GM18870 (cell line): Measurements from ENCODE around the gene CENPO.

Experiments
- ATAC-seq: cut with Tn5 transposase; IDR thresholded peaks from one replicate; pipeline ENCODE4 v1.9.1; 2021; ENCODE audit warnings: moderate library complexity; ENCODE audit not compliant: unreplicated experiment

The CENPO gene, protein sequence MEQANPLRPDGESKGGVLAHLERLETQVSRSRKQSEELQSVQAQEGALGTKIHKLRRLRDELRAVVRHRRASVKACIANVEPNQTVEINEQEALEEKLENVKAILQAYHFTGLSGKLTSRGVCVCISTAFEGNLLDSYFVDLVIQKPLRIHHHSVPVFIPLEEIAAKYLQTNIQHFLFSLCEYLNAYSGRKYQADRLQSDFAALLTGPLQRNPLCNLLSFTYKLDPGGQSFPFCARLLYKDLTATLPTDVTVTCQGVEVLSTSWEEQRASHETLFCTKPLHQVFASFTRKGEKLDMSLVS

DNA sequence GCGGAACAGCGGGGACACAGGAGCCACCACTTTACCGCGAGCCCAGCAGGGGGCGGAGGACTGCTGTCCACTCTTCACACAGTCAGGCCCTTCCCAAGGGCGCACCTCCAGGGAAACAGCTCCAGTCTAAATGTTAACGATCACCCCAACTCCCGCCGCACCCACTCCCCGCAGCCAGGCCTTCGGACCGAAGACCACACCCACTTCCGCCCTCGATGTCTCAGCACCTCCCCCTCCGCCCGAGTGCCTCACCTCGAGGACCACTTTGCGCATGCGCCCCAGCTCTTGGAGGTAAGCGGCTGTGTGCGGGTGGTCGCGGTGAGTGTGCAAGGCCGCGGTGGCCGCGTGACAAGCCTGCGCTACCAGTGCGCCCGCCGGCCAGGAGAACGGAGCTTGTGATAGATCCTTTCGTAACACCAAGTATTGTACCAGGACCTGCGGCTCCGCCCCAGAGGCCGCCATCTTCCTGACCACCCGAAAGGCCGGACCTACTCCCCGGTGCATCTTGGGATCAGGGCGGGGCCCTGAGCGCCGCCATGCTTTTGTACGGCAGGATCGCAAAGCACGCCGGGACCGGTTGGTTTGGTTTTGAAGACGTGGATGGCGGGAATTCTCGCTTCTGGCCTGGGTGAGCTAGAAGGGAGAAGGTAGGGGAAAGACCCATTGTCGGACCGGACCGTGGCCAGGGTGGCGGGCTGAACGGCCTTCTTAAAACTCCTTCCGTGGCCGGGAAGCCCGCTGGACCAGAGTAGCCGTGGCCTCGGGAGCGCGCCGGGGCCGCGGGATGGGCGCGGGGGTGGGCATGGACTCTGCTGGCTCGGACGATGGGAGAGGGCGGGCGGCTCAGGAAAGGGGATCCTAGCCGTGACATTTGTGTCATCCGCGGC lies at the start of gene CENPO, which contains the start of gene PTRHD1:
Gene CENPO, plus strand, starts transcription at position 552 of the 887 bp plus-strand sequence. CDS start 495 bp downstream, outside the sequence.
Gene PTRHD1, minus strand, starts transcription at position 518 of the 887 bp plus-strand sequence. Its CDS starts 14 bp downstream, at position 504.
- ATAC-seq = peak; percentile 83

DNA sequence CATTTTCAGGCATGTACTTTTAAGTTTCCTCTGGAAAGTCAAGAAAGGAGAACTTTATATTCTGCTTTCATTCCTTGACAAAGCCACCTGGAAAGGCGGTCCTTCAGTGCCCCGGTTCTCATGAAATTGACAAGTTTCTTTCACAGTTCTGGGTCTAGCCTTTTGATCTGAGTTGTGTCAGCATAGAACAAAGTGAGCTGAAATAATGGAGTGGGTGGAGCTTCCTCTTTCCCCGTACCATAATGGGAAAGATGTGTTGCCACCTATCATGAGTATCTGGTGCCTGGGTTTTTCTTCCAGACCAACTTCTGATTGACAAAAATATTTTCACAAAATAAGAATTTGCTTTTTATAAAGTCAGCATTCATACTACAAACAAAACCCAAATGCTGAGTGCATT lies 49.3 kb upstream of the CENPO start:
- ATAC-seq = no peak

DNA sequence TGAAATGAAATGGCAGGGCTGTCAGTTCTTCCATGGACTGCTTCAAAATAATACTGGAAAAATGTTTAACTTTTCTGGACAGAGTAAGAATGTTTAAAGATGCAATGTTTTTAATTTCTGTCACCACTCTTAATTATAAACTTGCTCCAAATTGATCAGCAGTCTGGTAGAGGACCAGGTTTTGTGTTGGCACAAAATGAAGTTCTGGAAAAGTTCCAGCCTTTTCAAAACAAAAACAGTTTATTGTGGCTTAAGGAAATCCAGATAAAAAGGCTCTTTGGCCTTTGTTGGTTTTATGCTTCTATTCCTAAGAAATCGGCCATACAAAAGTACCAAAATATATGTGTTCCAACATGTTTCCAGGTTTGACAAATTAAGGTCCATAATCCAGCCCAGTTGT lies 48.9 kb upstream of the CENPO start:
- no peak for ATAC-seq

DNA sequence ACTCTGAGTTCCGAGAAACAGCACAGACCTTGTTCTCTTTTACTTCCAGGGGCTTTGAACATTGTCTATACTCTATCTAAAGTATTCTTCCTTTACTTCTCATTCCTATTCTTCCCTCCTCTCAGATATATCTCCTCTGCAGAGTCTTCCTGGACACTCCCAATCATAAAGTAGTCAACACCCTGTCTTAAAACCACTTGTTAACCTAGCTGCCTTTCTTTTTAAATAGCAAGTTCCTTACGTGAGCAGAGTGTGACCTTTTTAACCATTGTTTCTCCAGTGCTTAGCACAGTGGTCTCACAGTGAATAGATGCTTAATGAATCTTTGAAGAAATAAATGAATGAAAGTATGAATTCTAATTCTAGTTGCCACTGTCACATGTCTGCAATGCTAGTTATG lies 47.4 kb upstream of the CENPO start:
- no peak for ATAC-seq

DNA sequence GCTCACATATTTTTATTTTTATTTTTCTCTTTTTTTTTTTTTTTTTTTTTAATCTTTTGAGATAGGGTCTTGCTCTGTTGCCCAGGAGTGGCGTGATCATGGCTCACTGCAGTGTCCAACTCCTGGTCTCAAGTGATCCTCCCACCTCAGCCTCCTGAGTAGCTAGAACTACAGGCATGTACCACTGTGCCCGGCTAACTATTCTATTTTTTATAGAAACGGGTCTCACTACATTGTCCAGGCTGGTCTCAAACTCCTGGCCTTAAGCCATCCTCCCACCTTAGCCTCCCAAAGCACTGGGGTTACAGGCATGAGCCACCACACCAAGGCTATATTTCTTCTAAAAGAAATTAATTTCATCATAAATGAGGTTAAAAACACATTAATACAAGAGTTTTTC lies 45.9 kb upstream of the CENPO start:
- ATAC-seq = no peak

DNA sequence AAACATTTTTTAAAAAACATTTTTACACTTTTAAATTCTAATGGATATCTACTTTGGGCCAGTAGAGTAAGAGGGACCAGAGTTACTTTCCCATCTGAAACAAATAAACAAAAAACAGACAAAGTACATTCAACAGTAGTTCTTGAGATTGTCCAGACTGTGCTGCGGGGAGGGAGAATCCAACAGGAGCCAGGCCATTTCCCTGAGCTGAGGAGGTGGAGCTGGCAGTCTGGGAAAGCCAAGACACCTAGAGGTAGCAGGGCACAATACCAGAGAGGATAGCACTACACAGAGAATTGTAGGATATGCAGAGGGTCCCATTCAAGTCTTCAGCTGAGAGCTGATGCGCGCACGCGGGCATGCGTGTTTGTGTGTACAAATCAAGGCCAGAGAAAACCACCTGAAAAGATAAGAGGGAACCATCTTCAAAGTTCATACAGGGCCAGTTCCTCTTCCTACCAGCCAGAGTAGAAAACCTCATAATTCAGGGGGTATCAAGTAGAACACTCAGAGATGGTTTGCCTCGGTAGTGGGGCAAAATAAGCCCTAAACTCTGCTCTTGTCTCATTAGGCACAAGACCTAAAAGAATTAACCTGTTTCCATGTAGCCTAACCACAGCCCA lies 44.0 kb upstream of the CENPO start:
- ATAC-seq = no peak

DNA sequence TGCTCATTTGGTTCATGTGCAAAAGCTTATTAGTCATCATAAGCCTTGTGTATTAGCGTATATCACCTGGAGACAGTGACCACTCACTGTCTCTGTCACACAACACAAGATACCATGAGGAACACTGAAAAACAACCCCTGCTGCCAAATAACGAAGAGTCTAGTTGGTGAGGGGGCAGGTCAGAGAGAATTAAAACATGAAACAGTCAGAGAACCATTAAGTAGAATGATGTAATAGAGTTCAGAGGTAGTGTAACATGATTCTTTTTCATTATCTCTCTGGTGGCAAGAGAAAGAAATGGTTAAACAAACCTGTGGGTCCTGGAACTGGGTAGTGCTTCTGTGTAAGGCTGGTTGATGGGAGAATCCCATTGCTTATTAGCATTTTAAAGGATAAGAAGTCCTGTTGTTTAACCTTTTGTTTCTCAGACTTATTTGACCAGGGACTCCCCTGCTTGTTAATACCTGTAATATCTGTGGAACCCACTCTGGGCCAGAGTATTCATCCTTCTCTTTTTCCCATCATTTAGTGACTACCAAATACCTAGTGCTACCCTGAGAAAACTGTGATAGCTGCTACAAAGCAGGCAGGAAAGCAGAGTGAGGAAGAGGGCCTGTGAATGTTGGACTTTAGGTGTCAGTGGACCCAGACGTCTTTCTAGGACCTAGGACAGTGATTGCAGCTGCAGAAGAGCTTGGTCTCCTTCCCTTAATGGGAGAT lies 38.1 kb upstream of the CENPO start:
- no peak for ATAC-seq

DNA sequence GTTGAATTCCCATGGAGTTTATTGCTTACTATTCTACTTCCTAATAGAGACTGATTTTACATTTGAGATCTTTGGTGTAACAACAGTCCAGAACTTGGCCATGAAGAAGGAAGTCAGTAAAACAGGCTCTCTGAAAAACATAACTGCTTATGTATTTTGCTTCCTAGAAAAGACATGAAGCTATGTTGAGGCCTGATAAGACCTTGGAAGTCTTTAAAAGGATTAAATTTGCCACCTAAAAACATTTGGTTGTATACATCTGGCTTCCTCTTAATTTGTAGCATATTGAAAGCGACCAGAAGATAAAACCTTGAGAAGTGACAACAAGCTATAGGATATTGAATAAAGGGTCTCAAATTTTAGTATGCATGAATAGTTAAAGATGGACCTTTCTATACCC lies 36.4 kb upstream of the CENPO start:
- no peak for ATAC-seq

DNA sequence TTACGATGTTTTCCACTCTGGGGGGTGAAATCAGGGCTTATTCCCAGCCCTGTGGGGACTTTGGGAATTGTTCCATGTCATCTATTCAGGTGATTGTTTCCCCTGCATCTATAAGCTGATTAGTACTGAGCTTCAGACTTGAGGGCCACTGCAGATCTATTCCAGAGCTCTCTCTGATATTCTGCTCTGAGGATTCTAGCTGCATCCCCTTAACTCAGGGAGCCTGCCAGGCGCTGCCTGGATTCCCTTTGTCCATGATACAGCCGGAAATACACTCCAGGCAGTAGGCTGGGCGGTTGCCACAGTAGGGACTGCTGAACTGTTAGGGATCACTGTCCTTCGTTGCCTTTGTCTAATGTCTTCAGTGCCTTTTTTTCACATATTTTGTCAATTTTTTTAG lies 31.4 kb upstream of the CENPO start:
- no peak for ATAC-seq

DNA sequence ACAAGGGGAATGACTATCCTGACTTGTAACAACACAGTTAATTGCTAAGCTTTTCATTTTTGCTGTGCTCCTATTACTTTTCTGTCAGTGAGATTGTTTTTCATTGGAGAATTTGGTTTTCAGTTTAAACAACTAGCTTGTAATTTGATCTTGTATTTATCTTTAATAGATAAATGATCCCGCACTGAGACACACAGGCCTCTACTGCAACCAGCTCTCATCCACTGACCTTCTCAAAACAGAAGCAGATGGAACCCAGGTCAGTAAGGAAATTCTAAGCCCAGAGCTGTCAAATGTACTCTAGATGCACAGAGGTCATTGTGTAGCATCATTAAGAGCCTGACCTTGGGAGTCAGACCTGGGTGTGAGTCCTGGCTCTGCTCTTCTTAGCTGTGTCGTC lies 30.7 kb upstream of the CENPO start:
- no peak for ATAC-seq

DNA sequence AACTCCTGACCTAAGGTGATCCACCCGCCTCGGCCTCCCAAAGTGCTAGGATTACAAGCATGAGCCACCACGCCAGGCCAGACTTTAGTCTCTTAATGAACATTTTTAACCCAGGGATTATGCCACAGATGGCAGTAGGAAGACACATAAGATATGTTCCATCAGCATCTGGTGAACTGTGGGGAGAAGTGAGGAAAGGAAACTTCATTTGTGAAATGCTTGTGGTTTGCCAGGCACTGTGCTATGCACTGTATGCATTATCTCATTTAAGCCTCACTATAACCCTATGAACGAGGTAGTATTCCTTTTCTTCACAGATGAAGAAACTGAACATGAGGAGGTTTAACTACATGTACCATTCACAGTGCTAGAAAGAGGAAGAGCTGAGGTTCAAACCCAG lies 29.4 kb upstream of the CENPO start:
- no peak for ATAC-seq

DNA sequence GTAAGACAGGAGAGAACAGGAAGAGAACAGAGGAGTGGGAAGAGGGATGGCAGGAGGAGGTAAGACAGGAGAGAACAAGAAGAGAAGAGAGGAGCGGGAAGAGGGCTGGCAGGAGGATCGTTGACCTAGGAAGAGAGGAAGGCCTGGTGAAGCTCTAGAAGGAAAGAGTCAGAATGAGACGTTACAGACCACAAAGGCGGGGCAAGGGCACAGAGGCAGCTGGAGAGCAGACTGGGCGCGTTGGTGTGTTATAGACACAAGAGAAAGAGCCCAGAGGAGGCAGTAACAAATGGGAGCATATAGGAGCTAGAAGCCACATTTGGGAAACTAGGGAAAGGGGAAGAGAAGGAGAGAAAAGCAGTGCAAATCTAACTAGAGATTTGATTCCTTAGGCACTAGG lies 26.6 kb upstream of the CENPO start:
- ATAC-seq = no peak

DNA sequence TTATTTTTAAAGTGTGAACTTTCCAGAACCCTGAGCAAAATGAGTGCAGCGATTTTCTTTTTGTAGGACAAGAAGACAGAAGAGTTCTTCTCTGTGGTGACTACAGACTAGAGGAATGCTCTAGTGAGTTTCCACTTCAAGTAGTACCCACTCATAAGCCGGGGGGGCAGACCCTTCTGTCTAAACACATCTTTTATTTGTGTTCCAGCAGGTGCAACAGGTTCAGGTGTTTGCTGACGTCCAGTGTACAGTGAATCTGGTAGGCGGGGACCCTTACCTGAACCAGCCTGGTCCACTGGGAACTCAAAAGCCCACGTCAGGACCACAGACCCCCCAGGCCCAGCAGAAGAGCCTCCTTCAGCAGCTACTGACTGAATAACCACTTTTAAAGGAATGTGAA lies 25.2 kb upstream of the CENPO start:
- ATAC-seq = no peak

DNA sequence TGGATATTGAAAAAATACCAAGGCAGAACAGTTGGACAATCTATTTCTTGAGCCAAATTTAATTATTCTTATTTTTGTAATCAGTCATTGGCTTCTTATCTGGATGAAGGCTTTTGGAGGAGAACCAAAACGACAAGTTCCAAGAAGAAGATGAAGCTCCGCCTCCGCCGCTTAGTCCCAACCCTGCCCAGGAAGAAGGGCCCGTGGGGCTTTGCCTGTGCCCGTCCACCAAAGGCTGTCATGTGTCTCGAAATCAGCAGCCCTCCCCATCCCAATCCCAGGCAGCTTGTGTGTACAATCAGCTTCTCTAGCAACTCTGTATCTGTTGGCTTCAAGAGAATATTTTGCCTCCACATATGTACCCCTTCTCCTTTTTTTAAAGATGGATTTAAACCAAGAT lies 24.6 kb upstream of the CENPO start:
- ATAC-seq = no peak

DNA sequence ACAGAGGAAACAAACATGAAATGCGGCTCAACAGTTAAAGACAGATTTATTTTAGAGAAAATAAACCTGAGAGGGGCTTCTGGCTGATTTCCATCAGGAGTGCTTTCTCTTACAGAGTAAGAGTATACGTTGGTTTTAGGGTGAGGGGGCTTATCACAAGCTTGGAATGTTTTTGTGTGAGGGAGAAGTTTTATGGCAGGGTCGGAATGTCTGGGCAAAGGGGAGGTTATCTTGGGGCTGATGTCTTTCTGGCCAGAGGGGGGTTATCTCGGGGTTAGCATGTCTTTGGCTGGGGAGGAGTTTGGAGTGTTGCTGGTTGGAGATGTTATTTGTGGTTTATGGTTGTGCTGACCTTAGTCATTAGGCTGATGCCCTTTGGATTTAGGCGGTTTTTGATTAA lies 22.2 kb upstream of the CENPO start:
- ATAC-seq = no peak

DNA sequence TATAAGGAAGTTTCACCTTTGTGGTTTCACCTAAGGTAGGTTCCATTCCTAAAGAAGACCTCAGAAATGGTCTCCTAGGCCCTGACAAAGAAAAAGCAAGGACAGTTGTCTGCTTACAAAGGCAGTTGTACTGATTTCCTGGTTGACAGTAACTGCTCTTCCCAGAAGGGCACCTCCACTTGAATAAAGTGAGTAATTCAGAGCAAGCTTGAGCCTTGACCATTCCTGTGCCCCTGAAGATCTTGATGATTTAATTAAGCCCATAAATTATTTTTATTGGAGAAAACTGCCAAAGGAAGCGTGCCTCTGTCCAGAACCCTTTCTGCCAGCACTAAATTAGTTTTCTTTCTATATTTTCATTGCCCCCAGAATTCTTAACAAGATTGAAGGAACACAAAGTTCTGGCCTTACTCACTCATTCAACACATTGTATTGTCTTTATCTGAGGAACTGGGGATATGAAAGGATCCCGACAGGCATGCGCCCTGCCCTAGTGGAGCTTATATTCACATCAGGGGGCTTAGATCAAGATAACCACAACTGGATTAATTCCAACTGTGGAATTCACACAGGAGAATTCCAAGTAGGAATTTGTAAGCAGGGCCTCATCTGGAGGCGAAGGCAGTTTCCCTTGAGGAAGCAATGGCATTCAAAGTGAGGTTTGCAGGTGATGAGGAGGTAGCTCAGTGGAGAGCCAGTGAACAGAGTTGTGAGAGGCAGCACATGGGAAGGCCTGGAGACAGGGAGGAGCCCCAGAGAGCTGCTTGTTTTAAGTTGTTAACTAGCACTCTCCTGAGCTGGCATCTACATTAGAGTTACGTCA lies 21.2 kb upstream of the CENPO start:
- ATAC-seq = no peak

DNA sequence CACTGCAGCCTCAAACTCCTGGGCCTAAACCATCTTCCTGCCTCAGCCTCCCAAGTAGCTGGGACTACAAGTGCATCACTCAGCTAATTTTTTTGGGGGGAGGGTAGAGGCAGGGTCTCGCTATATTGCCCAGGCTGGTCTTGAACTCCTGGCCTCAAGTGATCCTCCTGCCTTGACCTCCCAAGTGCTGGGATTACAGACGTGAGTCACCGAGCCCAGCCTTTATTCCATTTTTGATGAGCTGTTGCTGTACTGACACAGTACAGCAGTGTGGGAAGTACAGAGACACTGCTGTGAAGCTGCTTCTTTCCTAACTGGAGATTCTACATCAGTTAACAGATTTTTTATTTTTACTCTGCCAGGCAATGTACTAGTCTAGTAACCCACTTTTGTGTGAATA lies 18.9 kb upstream of the CENPO start:
- no peak for ATAC-seq

DNA sequence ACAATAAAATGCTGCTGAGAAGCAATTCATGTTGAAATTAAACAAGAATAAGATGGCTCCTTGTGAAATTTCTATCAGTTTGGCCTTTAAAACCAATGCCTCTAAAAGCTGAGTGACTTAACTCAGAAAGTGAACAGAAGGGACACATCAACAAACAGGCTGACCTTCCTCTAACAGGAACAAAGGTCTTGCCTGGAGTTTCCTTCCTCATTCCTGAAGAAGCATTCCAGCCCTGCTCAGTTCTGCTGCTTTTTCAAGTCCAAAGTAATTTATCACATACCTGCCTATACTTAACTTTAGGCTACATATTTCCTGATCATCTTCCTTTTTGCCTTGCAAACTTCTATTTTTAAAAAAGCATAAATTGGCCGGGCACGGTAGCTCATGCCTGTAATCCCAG lies 14.1 kb upstream of the CENPO start:
- no peak for ATAC-seq

DNA sequence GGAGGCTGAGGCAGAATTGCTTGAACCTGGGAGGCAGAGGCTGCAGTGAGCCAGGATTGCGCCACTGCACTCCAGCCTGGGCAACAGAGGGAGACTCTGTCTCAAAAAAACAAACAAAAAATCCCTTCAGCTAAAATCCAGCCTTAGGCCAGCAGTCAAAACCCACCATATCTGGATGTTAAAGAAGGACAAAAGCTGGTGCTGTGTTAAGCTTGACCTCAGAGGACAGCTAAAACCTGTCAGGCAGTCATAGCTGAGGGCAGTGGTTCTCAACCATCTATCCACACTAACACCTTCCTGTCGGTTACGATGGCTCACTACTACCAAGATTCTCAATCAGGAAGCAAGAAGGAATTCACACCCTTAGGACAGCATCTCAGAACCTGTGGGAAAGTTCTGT lies 9.6 kb upstream of the CENPO start:
- no peak for ATAC-seq

DNA sequence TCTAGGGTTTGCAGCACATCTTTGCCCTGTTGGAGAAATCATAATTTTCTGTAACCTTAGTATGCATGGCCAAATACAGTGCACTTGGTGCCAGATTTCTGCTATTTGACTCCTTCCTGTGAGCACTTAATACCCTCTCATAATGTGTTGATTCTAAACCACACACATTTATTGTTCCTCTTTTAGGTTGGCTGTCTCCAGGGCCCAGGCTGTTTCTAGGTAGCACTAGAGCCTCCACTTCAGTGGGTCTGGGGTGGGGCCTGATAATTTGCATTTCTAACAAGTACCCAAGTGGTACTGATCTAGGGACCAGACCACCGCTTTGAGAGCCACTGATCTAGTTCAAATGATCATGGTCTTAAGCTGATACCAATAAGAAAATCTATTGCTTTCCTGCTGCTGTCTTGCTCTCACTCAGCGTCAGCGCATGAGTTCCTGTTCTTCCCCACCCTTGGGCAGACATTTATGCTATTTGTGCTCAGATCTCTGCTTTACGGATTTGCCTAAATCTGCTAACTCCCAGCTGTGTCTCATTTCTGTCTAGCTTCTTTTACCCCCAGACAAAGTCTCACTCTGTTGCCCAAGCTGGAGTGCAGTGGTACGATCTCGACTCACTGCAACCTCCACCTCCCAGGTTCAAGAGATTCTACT lies 7.4 kb upstream of the CENPO start:
- peak; percentile 63 for ATAC-seq
